Fibroblast of lung (primary cell): ENCODE measurements around the gene ARMC2.

Experiments used
- CTCF ChIP-seq, 2 donors: IDR thresholded peaks in 1 of 2; conservative IDR thresholded peaks in 1 of 2; 1 replicate in 1 of 2; 2 replicates in 1 of 2; pipeline ENCODE4 v1.5.1; 2011 to 2012; ENCODE audit warnings: low read length in 2 of 2, control low read depth in 1 of 2, inconsistent platforms in 1 of 2, low read depth in 1 of 2, mild to moderate bottlenecking in 1 of 2
- EZH2 ChIP-seq: IDR thresholded peaks from 2 replicates; pipeline ENCODE4 v1.5.1; 2012; ENCODE audit warnings: low read length, control low read depth, mild to moderate bottlenecking; ENCODE audit errors: missing control alignments

GRCh38 chr6:108873251-108873650 is 25.0 kb downstream of the ARMC2 start:
- TF ChIP-seq EZH2 (no peak), CTCF (conservative IDR thresholded peaks at IDR 0.05 in 1 of 2, IDR thresholded peaks at IDR 0.05 in 1 of 2; ENCODE audit: low read depth in 1 of 2, low read length in 2 of 2) (no peak)
